ENCODE measurements around the gene CDC42BPA. TPM values are rescaled to one million over a fixed set of nuclear protein-coding genes. Genes with fewer than 3 reads are reported as not detected.

Gene CDC42BPA
- polyA plus RNA-seq, 1 donor from 2014 or later = 22.9 TPM

DNA sequence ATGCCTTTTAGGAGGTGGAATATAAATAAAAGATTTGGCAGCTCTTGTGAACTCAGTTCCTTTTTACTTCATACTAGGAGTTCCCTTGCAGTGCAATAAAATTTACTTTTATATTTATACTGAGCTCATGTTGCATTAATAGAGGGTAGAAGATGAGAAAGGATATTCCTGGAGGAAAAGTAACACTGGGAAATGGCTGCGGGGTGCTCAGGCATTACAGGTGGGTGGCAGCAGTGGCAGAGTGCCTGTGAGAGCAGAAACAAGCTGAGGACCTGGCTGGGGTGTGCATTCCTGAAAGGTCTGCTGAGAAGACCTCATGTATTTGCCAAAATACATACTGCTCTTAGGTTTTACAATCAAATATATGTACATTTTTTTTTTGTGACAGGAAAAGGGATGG, 251.3 kb downstream of the CDC42BPA start:
- Histone ChIP-seq H4K20me1 (ENCODE audit: insufficient read depth) (no peaks in the 10 kb centered on the region), H3K9me3 (ENCODE audit: low read length) (no peaks in the 10 kb centered on the region), H3F3A (ENCODE audit: insufficient read depth, low read length, poor library complexity, severe bottlenecking) (no peaks in the 10 kb centered on the region), H3K27ac (ENCODE audit: low read length) (no peak overlapping the region), H3K4me3 (ENCODE audit: low read length) (no peak overlapping the region), H3K79me2 (replicated peaks; ENCODE audit: insufficient read depth, low read length) (no peaks in the 10 kb centered on the region), H3K9ac (ENCODE audit: low read length) (no peak overlapping the region), H3K9me2 (ENCODE audit: insufficient read depth, low read length) (no peaks in the 10 kb centered on the region), H3K36me3 (ENCODE audit: insufficient read depth, low read length) (no peaks in the 10 kb centered on the region), H3K4me2 (ENCODE audit: low read length) (no peak overlapping the region), H3K27me3 (ENCODE audit: insufficient read depth, low read depth, low read length) (no peaks in the 10 kb centered on the region), H2AFZ (ENCODE audit: low read depth, low read length) (no peak overlapping the region)
- TF ChIP-seq, protein P1, sequence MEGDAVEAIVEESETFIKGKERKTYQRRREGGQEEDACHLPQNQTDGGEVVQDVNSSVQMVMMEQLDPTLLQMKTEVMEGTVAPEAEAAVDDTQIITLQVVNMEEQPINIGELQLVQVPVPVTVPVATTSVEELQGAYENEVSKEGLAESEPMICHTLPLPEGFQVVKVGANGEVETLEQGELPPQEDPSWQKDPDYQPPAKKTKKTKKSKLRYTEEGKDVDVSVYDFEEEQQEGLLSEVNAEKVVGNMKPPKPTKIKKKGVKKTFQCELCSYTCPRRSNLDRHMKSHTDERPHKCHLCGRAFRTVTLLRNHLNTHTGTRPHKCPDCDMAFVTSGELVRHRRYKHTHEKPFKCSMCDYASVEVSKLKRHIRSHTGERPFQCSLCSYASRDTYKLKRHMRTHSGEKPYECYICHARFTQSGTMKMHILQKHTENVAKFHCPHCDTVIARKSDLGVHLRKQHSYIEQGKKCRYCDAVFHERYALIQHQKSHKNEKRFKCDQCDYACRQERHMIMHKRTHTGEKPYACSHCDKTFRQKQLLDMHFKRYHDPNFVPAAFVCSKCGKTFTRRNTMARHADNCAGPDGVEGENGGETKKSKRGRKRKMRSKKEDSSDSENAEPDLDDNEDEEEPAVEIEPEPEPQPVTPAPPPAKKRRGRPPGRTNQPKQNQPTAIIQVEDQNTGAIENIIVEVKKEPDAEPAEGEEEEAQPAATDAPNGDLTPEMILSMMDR (IDR thresholded peaks at IDR 0.05; ENCODE audit: poor library complexity, severe bottlenecking) = no peak
- TF ChIP-seq MXI1 (conservative IDR thresholded peaks at IDR 0.05; ENCODE audit: poor library complexity, severe bottlenecking) (no peak), EZH2 (IDR thresholded peaks at IDR 0.05; ENCODE audit: borderline replicate concordance, insufficient read depth, low read length, poor library complexity, severe bottlenecking) (no peak), SMC3 (conservative IDR thresholded peaks at IDR 0.05; ENCODE audit: poor library complexity) (no peak), TAF1 (IDR thresholded peaks at IDR 0.05; ENCODE audit: low read depth) (no peak)

DNA sequence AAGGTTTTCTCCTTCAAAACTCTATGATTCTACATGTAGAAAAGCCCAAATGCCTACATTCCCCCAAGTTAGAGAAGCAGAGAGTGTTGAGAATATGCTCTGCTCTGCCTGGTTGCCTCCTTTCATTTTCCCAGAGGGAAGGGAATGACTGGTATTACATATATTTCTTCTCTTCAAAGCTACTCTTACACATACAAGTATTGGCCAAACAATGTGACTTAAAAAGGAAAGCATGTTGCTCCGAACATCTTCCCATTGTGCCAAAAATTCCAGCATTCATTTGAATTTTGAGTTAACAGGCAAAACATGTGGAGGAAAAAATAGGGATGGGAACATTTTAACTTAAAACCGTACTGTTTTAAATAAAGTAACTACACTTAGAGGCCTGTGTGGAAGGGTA, 253.0 kb downstream of the CDC42BPA start:
- Histone ChIP-seq H3K27ac (ENCODE audit: low read length) (no peak overlapping the region), H3K4me3 (ENCODE audit: low read length) (no peak overlapping the region), H3K4me2 (ENCODE audit: low read length) (no peak overlapping the region), H3F3A (ENCODE audit: insufficient read depth, low read length, poor library complexity, severe bottlenecking) (no peaks in the 10 kb centered on the region), H3K9me3 (ENCODE audit: low read length) (no peaks in the 10 kb centered on the region), H3K79me2 (replicated peaks; ENCODE audit: insufficient read depth, low read length) (no peaks in the 10 kb centered on the region), H3K9ac (ENCODE audit: low read length) (no peak overlapping the region), H2AFZ (ENCODE audit: low read depth, low read length) (no peak overlapping the region), H3K27me3 (ENCODE audit: insufficient read depth, low read depth, low read length) (no peaks in the 10 kb centered on the region), H3K9me2 (ENCODE audit: insufficient read depth, low read length) (no peaks in the 10 kb centered on the region), H3K36me3 (ENCODE audit: insufficient read depth, low read length) (no peaks in the 10 kb centered on the region), H4K20me1 (ENCODE audit: insufficient read depth) (no peaks in the 10 kb centered on the region)
- TF ChIP-seq EZH2 (IDR thresholded peaks at IDR 0.05; ENCODE audit: borderline replicate concordance, insufficient read depth, low read length, poor library complexity, severe bottlenecking) (no peak), MXI1 (conservative IDR thresholded peaks at IDR 0.05; ENCODE audit: poor library complexity, severe bottlenecking) (no peak), EP300 (conservative IDR thresholded peaks at IDR 0.05; ENCODE audit: poor library complexity, severe bottlenecking) (no peak), TAF1 (IDR thresholded peaks at IDR 0.05; ENCODE audit: low read depth) (no peak), SMC3 (conservative IDR thresholded peaks at IDR 0.05; ENCODE audit: poor library complexity) (no peak), RAD21 (conservative IDR thresholded peaks at IDR 0.05) (no peak), POLR2AphosphoS5 (IDR thresholded peaks at IDR 0.05) (no peak)
- TF ChIP-seq, protein P2, sequence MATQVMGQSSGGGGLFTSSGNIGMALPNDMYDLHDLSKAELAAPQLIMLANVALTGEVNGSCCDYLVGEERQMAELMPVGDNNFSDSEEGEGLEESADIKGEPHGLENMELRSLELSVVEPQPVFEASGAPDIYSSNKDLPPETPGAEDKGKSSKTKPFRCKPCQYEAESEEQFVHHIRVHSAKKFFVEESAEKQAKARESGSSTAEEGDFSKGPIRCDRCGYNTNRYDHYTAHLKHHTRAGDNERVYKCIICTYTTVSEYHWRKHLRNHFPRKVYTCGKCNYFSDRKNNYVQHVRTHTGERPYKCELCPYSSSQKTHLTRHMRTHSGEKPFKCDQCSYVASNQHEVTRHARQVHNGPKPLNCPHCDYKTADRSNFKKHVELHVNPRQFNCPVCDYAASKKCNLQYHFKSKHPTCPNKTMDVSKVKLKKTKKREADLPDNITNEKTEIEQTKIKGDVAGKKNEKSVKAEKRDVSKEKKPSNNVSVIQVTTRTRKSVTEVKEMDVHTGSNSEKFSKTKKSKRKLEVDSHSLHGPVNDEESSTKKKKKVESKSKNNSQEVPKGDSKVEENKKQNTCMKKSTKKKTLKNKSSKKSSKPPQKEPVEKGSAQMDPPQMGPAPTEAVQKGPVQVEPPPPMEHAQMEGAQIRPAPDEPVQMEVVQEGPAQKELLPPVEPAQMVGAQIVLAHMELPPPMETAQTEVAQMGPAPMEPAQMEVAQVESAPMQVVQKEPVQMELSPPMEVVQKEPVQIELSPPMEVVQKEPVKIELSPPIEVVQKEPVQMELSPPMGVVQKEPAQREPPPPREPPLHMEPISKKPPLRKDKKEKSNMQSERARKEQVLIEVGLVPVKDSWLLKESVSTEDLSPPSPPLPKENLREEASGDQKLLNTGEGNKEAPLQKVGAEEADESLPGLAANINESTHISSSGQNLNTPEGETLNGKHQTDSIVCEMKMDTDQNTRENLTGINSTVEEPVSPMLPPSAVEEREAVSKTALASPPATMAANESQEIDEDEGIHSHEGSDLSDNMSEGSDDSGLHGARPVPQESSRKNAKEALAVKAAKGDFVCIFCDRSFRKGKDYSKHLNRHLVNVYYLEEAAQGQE (IDR thresholded peaks at IDR 0.05; ENCODE audit: borderline replicate concordance) = no peak
- TF ChIP-seq, protein P1 (IDR thresholded peaks at IDR 0.05; ENCODE audit: poor library complexity, severe bottlenecking) = no peak
